ENCODE measurements around the gene EMP3. TPM values are rescaled to one million over a fixed set of nuclear protein-coding genes. Genes with fewer than 3 reads are reported as not detected.

Gene EMP3
- total and polyA plus RNA-seq, 4 donors = 29.7 to 77.1 (median 48.2) TPM

DNA sequence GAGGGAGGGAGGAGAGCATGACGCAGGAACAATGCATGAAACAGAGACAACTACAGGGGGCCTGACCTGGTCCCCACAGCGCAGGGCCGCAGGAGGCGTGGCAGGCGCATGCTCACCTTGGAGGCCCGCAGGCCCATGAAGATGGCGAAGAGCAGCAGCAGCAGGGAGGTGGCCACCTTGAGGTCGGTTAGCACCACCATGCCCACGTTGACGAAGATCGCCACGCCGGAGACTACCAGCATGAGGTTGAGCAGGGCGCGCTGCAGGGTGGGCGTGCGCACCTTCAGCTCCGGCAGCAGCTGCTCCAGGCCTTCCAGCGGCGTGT lies 17.0 kb downstream of the EMP3 start:
- Histone ChIP-seq H3K4me3 (ENCODE audit: low read depth, low read length) (no peak overlapping the region), H3K27ac (ENCODE audit: low read depth, low read length) (no peak overlapping the region), H3K9me3 (ENCODE audit: control insufficient read depth, insufficient read depth, low read length) (no peaks in the 10 kb centered on the region), H3K36me3 (ENCODE audit: control insufficient read depth, insufficient read depth, low read length) (peaks cover 29% of the 10 kb centered on the region), H3K27me3 (ENCODE audit: control insufficient read depth, insufficient read depth, low read length) (no peaks in the 10 kb centered on the region), H3K4me1 (ENCODE audit: control insufficient read depth, insufficient read depth, low read length) (peaks cover 11% of the 10 kb centered on the region)
- 88% methylated on average over 20 of the region's 20 CpGs for WGBS (ENCODE audit: insufficient coverage)
- DNase-seq (ENCODE audit: low read depth in 4 of 6, low spot score in 6 of 6) = no peak

DNA sequence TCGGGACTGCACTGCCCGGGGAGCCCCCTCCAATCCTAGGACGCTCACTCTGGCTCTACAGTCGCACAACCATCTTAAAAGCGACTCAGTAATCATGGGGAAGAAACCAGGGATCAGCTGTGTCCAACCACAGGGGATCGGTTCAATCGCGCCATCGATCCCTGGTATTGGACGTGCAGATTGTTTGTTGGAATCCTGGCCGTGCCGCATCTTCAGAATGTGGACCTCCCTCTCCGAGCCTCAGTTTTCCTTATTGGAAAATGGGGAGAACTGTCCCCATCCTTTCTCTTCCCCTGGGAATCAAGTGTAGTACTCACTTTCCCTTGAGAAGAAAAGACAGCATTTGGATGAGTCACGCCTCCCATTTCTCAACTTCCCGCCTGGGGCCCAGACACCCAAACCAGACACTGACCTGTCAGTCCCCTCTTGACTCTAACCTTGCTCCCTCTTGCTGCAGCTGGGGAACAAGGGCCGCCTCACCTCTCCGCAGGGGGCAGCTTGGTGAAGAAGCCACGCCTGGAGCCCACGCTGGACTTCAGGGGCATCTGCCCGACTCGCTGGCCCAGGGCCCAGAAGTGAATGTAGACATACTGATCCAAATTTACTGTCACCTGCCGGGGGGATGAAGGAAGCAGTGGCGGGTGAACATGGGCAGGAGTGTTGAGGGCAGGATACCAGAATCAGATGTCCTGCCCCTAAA lies 17.6 kb downstream of the EMP3 start:
- no peak for DNase-seq (ENCODE audit: low read depth in 4 of 6, low spot score in 6 of 6)
- WGBS (ENCODE audit: insufficient coverage) = 89% methylated on average over 22 of the region's 23 CpGs
- no peak overlapping the region for H3K27ac ChIP-seq (ENCODE audit: low read depth, low read length)

DNA sequence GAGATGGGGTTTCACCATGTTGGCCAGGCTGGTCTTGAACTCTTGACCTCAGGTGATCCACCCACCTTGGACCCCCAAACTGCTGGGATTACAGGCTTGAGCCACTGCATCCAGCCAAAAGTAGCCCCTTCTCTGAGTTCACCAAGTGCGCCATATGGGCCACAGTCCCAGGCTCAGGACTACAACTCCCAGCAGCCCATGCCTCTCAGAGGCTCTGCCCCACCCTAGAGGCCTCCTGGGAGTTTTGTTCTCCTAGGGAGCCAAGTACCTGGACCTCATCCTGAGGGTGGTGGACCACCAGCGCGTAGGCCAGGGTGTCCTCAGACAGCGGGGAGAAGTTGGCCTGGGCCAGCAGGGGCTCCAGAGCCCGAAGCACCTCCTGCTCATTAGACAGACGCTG lies 19.5 kb downstream of the EMP3 start:
- no peak for DNase-seq (ENCODE audit: low read depth in 4 of 6, low spot score in 6 of 6)
- no peaks in the 10 kb centered on the region for H3K9me3 ChIP-seq (ENCODE audit: control insufficient read depth, insufficient read depth, low read length)

More for the DNA sequence above, 17.6 kb downstream of the EMP3 start:
- Histone ChIP-seq H3K36me3 (ENCODE audit: control insufficient read depth, insufficient read depth, low read length) (peaks cover 28% of the 10 kb centered on the region), H3K4me3 (ENCODE audit: low read depth, low read length) (no peak overlapping the region), H3K9me3 (ENCODE audit: control insufficient read depth, insufficient read depth, low read length) (no peaks in the 10 kb centered on the region), H3K4me1 (ENCODE audit: control insufficient read depth, insufficient read depth, low read length) (peaks cover 13% of the 10 kb centered on the region), H3K27me3 (ENCODE audit: control insufficient read depth, insufficient read depth, low read length) (no peaks in the 10 kb centered on the region)

DNA sequence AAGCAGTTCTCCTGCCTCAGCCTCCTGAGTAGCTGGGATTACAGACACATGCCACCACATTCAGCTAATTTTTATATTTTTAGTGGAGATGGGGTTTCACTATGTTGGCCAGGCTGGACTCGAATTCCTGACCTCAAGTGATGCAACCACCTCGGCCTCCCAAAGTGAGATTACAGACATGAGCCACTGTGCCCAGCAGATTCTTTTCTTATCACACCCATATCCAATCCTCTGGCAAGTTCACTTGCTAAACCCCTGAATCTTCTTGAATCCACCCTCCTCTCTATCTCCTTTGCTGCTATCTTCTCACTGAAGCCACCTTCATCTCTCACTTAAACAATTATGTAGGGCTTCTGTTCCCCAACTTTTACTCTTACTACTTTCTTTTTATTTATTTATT lies 20.8 kb downstream of the EMP3 start:
- 92% methylated on average over 2 of the region's 2 CpGs for WGBS (ENCODE audit: insufficient coverage)
- no peaks in the 10 kb centered on the region for H3K27me3 ChIP-seq (ENCODE audit: control insufficient read depth, insufficient read depth, low read length)
- no peak for DNase-seq (ENCODE audit: low read depth in 4 of 6, low spot score in 6 of 6)
- no peak overlapping the region for H3K27ac ChIP-seq (ENCODE audit: low read depth, low read length)
- H3K9me3 ChIP-seq (ENCODE audit: control insufficient read depth, insufficient read depth, low read length) = no peaks in the 10 kb centered on the region
- H3K4me3 ChIP-seq (ENCODE audit: low read depth, low read length) = no peak overlapping the region
- H3K4me1 ChIP-seq (ENCODE audit: control insufficient read depth, insufficient read depth, low read length) = peaks cover 7% of the 10 kb centered on the region
- H3K36me3 ChIP-seq (ENCODE audit: control insufficient read depth, insufficient read depth, low read length) = peaks cover 13% of the 10 kb centered on the region

More for the DNA sequence above, 19.5 kb downstream of the EMP3 start:
- Histone ChIP-seq H3K36me3 (ENCODE audit: control insufficient read depth, insufficient read depth, low read length) (peaks cover 16% of the 10 kb centered on the region), H3K27ac (ENCODE audit: low read depth, low read length) (no peak overlapping the region), H3K27me3 (ENCODE audit: control insufficient read depth, insufficient read depth, low read length) (no peaks in the 10 kb centered on the region), H3K4me3 (ENCODE audit: low read depth, low read length) (no peak overlapping the region), H3K4me1 (ENCODE audit: control insufficient read depth, insufficient read depth, low read length) (peaks cover 16% of the 10 kb centered on the region)
- 87% methylated on average over 6 of the region's 6 CpGs for WGBS (ENCODE audit: insufficient coverage)

DNA sequence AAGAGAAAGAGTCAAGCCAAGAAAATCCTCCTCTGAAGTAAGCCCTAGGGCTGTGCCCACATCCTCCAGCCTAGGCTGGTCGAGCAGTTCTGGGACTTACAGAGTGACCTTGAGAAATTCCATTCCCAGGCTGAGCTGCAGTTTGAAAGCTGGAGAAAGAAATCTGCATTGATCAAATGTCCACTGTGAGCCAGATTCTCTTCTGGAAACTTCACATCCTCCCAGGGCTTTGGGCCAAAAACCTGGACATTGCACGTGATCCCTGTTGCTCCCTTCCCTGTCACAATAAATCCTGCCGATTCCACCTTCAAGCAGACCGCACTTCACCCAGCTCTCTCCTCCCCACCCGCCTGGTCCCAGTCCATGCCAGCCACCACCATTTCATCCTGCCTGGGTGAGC lies 22.7 kb downstream of the EMP3 start:
- Histone ChIP-seq H3K4me3 (ENCODE audit: low read depth, low read length) (no peak overlapping the region), H3K36me3 (ENCODE audit: control insufficient read depth, insufficient read depth, low read length) (peaks cover 6% of the 10 kb centered on the region), H3K9me3 (ENCODE audit: control insufficient read depth, insufficient read depth, low read length) (no peaks in the 10 kb centered on the region), H3K4me1 (ENCODE audit: control insufficient read depth, insufficient read depth, low read length) (peaks cover 6% of the 10 kb centered on the region), H3K27me3 (ENCODE audit: control insufficient read depth, insufficient read depth, low read length) (no peaks in the 10 kb centered on the region), H3K27ac (ENCODE audit: low read depth, low read length) (no peak overlapping the region)
- DNase-seq (ENCODE audit: low read depth in 4 of 6, low spot score in 6 of 6) = peak in 1 of 6 donors; percentile 44
- WGBS (ENCODE audit: insufficient coverage) = 36% methylated on average over 5 of the region's 5 CpGs

DNA sequence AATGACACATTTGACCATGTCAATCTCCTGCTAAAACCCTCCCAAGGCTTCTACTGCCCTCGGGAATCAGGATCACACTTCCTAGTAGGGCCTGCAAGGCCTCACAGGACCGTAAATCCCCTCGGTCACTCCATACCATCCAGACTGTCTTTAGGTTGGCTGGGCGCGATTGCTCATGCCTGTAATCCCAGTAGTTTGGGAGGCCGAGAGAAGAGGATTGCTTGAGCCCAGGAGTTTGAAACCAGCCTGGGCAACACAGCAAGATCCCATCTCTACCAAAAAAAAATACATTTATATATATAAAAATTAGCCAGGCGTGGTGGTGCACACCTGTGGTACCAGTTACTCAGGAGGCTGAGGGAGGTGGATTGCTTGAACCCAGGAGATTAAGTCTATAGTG lies 23.4 kb downstream of the EMP3 start:
- Histone ChIP-seq H3K4me1 (ENCODE audit: control insufficient read depth, insufficient read depth, low read length) (peaks cover 6% of the 10 kb centered on the region), H3K36me3 (ENCODE audit: control insufficient read depth, insufficient read depth, low read length) (peaks cover 3% of the 10 kb centered on the region), H3K4me3 (ENCODE audit: low read depth, low read length) (no peak overlapping the region), H3K27me3 (ENCODE audit: control insufficient read depth, insufficient read depth, low read length) (no peaks in the 10 kb centered on the region), H3K27ac (ENCODE audit: low read depth, low read length) (no peak overlapping the region), H3K9me3 (ENCODE audit: control insufficient read depth, insufficient read depth, low read length) (no peaks in the 10 kb centered on the region)
- WGBS (ENCODE audit: insufficient coverage) = 54% methylated on average over 2 of the region's 7 CpGs
- no peak for DNase-seq (ENCODE audit: low read depth in 4 of 6, low spot score in 6 of 6)

DNA sequence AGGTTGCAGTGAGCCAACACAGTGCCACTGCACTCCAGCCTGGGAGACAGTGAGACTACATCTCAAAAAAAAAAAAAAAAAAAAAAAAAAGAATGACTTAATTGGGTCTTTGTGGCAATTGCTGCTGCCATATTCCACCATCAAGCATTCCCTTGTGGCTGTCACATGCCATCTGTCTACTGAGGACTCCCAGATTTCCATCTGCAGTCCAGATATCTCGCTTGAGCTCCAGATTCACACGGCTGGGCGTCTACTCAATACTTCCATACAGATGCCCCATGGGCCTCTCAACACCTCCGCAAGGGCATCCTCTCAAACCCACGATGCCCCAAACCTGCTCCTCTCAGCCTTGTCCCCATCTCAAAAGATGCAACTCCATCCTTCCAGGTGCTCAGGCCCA lies 25.5 kb downstream of the EMP3 start:
- 73% methylated on average over 5 of the region's 5 CpGs for WGBS (ENCODE audit: insufficient coverage)
- Histone ChIP-seq H3K9me3 (ENCODE audit: control insufficient read depth, insufficient read depth, low read length) (no peaks in the 10 kb centered on the region), H3K4me1 (ENCODE audit: control insufficient read depth, insufficient read depth, low read length) (peaks cover 11% of the 10 kb centered on the region), H3K4me3 (ENCODE audit: low read depth, low read length) (no peak overlapping the region), H3K27ac (ENCODE audit: low read depth, low read length) (no peak overlapping the region), H3K27me3 (ENCODE audit: control insufficient read depth, insufficient read depth, low read length) (no peaks in the 10 kb centered on the region), H3K36me3 (ENCODE audit: control insufficient read depth, insufficient read depth, low read length) (no peaks in the 10 kb centered on the region)
- DNase-seq (ENCODE audit: low read depth in 4 of 6, low spot score in 6 of 6) = no peak

DNA sequence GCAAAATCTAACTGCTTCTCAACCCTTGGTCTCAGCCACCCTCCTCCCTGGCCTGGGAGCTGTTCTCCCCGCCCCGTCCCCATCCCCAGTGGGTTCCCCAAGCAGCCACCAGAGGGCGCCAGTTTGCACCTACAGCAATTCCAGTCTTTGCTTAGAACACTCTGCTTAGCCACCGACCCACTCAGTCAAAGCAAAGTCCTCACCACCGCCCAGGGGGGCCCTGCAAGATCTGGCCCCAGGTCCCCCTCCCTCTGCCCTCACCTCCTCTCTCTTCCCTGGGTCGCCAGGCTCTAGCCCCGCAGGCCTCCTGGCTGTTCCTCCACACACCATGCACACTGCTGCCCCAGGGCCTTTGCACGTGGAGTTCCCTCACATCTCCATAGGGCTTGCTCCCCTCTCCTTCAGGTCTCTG lies 26.0 kb downstream of the EMP3 start:
- peak in 2 of 6 donors; percentile 41 to 54 for DNase-seq (ENCODE audit: low read depth in 4 of 6, low spot score in 6 of 6)
- Histone ChIP-seq H3K4me1 (ENCODE audit: control insufficient read depth, insufficient read depth, low read length) (peaks cover 11% of the 10 kb centered on the region), H3K36me3 (ENCODE audit: control insufficient read depth, insufficient read depth, low read length) (no peaks in the 10 kb centered on the region), H3K27ac (ENCODE audit: low read depth, low read length) (no peak overlapping the region), H3K9me3 (ENCODE audit: control insufficient read depth, insufficient read depth, low read length) (no peaks in the 10 kb centered on the region), H3K27me3 (ENCODE audit: control insufficient read depth, insufficient read depth, low read length) (no peaks in the 10 kb centered on the region), H3K4me3 (ENCODE audit: low read depth, low read length) (no peak overlapping the region)
- 52% methylated on average over 8 of the region's 8 CpGs for WGBS (ENCODE audit: insufficient coverage)

DNA sequence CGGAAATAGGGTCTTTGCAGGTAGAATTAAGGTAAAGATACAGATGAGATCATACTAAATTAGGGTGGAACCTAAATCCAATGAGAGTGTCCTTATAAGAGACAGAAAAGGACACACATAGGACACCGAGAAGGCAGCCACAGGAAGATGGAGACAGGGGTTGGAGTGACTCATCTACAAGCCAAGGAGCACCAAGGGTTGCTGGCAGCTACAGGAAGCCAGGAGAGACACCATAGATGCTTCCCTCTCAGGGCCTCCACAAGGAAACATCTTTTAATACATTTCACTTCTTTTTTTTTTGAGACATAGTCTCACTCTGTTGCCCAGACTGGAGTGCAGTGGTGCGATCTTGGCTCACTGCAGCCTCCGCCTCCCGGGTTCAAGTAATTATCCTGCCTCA lies 28.3 kb downstream of the EMP3 start:
- no peaks in the 10 kb centered on the region for H3K27me3 ChIP-seq (ENCODE audit: control insufficient read depth, insufficient read depth, low read length)
- H3K9me3 ChIP-seq (ENCODE audit: control insufficient read depth, insufficient read depth, low read length) = no peaks in the 10 kb centered on the region
- 93% methylated on average over 5 of the region's 5 CpGs for WGBS (ENCODE audit: insufficient coverage)
- H3K4me1 ChIP-seq (ENCODE audit: control insufficient read depth, insufficient read depth, low read length) = peaks cover 5% of the 10 kb centered on the region
- DNase-seq (ENCODE audit: low read depth in 4 of 6, low spot score in 6 of 6) = no peak
- H3K27ac ChIP-seq (ENCODE audit: low read depth, low read length) = no peak overlapping the region
- H3K36me3 ChIP-seq (ENCODE audit: control insufficient read depth, insufficient read depth, low read length) = no peaks in the 10 kb centered on the region
- no peak overlapping the region for H3K4me3 ChIP-seq (ENCODE audit: low read depth, low read length)

DNA sequence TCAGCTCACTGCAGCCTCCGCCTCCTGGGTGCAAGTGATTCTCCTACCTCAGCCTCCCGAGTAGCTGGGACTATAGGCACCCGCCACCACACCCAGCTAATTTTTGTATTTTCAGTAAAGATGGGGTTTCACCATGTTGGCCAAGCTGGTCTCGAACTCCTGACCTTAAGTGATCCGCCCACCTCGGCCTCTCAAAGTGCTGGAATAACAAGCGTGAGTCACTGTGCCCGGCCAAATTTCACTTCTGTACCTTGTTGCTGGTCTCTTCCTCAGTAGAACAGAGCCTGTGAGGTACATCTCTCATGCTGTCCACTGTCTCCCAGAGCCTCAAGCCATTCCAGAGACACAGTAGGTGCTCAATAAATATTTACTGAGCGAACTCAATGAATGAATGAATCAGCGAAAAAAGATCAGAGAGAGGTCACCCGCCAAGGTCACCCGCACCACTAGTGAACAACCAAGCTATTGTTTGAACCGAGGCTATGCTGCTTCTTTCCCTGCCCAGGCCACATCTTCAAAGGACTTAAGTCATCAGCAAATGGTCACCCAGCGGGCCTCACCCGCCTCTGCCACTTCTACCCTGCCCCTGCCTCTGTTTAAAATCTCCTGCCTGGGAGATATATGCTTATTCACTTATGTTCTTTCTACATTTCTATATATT lies 29.1 kb downstream of the EMP3 start:
- Histone ChIP-seq H3K4me3 (ENCODE audit: low read depth, low read length) (no peak overlapping the region), H3K36me3 (ENCODE audit: control insufficient read depth, insufficient read depth, low read length) (peaks cover 2% of the 10 kb centered on the region), H3K9me3 (ENCODE audit: control insufficient read depth, insufficient read depth, low read length) (no peaks in the 10 kb centered on the region), H3K4me1 (ENCODE audit: control insufficient read depth, insufficient read depth, low read length) (peaks cover 5% of the 10 kb centered on the region), H3K27ac (ENCODE audit: low read depth, low read length) (no peak overlapping the region), H3K27me3 (ENCODE audit: control insufficient read depth, insufficient read depth, low read length) (no peaks in the 10 kb centered on the region)
- peak in 1 of 6 donors; percentile 68 for DNase-seq (ENCODE audit: low read depth in 4 of 6, low spot score in 6 of 6)
- WGBS (ENCODE audit: insufficient coverage) = 64% methylated on average over 13 of the region's 15 CpGs
